Measurements from ENCODE around the gene MVK. TPM values are rescaled to one million over a fixed set of nuclear protein-coding genes. Genes with fewer than 3 reads are reported as not detected.
A peak's percentile ranks its signal among the peaks of the same experiment; 100 is the strongest.

Gene MVK
- total RNA-seq, 1 donor from 2014 or later = 53.6 TPM

- H3K27me3 Mint-ChIP-seq (ENCODE audit: unreplicated experiment) = peaks cover 13% of the 10 kb centered on the region
- DNase-seq = no peak
- TF ChIP-seq, protein P1, sequence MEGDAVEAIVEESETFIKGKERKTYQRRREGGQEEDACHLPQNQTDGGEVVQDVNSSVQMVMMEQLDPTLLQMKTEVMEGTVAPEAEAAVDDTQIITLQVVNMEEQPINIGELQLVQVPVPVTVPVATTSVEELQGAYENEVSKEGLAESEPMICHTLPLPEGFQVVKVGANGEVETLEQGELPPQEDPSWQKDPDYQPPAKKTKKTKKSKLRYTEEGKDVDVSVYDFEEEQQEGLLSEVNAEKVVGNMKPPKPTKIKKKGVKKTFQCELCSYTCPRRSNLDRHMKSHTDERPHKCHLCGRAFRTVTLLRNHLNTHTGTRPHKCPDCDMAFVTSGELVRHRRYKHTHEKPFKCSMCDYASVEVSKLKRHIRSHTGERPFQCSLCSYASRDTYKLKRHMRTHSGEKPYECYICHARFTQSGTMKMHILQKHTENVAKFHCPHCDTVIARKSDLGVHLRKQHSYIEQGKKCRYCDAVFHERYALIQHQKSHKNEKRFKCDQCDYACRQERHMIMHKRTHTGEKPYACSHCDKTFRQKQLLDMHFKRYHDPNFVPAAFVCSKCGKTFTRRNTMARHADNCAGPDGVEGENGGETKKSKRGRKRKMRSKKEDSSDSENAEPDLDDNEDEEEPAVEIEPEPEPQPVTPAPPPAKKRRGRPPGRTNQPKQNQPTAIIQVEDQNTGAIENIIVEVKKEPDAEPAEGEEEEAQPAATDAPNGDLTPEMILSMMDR (IDR thresholded peaks at IDR 0.05; ENCODE audit: partially characterized antibody, unreplicated experiment) = no peak
- no peak overlapping the region for H3K27ac Mint-ChIP-seq (ENCODE audit: unreplicated experiment)
- H3K4me3 Mint-ChIP-seq (ENCODE audit: unreplicated experiment) = no peak overlapping the region
- peaks cover 4% of the 10 kb centered on the region for H3K9me3 Mint-ChIP-seq (ENCODE audit: unreplicated experiment)
- H3K4me1 Mint-ChIP-seq (ENCODE audit: low read depth, unreplicated experiment) = peaks cover 12% of the 10 kb centered on the region
- H3K36me3 Mint-ChIP-seq (ENCODE audit: unreplicated experiment) = no peaks in the 10 kb centered on the region
These were observed 23.3 kb upstream of the MVK start for GRCh38 chr12:109550281-109550680.

GRCh38 chr12:109551108-109551507, 22.5 kb upstream of the MVK start:
- H3K9me3 Mint-ChIP-seq (ENCODE audit: unreplicated experiment) = peaks cover 6% of the 10 kb centered on the region
- no peak overlapping the region for H3K4me3 Mint-ChIP-seq (ENCODE audit: unreplicated experiment)
- H3K27ac Mint-ChIP-seq (ENCODE audit: unreplicated experiment) = no peak overlapping the region
- H3K36me3 Mint-ChIP-seq (ENCODE audit: unreplicated experiment) = no peaks in the 10 kb centered on the region
- TF ChIP-seq, protein P1 (IDR thresholded peaks at IDR 0.05; ENCODE audit: partially characterized antibody, unreplicated experiment) = no peak
- H3K4me1 Mint-ChIP-seq (ENCODE audit: low read depth, unreplicated experiment) = peaks cover 12% of the 10 kb centered on the region
- peaks cover 12% of the 10 kb centered on the region for H3K27me3 Mint-ChIP-seq (ENCODE audit: unreplicated experiment)
- no peak for DNase-seq

DNA sequence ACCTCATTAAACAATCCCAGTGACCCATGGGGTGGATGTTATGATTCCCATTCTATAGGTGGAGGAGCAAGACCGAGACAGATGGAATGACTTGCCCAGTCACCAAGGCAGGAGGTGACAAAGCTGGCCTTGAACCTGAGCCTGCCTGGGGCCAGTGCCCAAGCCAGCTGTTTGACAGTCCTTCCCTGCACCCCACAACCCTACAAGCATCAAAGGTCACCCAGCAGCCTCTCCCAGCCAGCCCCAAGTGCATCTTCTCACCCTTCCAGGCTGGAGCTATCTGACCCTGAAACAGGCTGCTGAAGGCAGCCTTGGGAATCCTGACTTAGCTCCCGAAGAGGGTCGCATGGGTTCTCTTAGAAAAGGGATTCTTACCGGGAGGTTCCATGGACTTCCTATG, 20.6 kb upstream of the MVK start:
- DNase-seq = no peak
- Mint-ChIP-seq H3K36me3 (ENCODE audit: unreplicated experiment) (no peaks in the 10 kb centered on the region), H3K27ac (ENCODE audit: unreplicated experiment) (no peak overlapping the region), H3K4me3 (ENCODE audit: unreplicated experiment) (no peak overlapping the region), H3K27me3 (ENCODE audit: unreplicated experiment) (peaks cover 9% of the 10 kb centered on the region), H3K9me3 (ENCODE audit: unreplicated experiment) (peaks cover 6% of the 10 kb centered on the region), H3K4me1 (ENCODE audit: low read depth, unreplicated experiment) (peaks cover 15% of the 10 kb centered on the region)
- TF ChIP-seq, protein P1 (IDR thresholded peaks at IDR 0.05; ENCODE audit: partially characterized antibody, unreplicated experiment) = no peak

- H3K27ac Mint-ChIP-seq (ENCODE audit: unreplicated experiment) = no peak overlapping the region
- H3K36me3 Mint-ChIP-seq (ENCODE audit: unreplicated experiment) = no peaks in the 10 kb centered on the region
- TF ChIP-seq, protein P1 (IDR thresholded peaks at IDR 0.05; ENCODE audit: partially characterized antibody, unreplicated experiment) = no peak
- H3K9me3 Mint-ChIP-seq (ENCODE audit: unreplicated experiment) = peaks cover 6% of the 10 kb centered on the region
- peaks cover 12% of the 10 kb centered on the region for H3K4me1 Mint-ChIP-seq (ENCODE audit: low read depth, unreplicated experiment)
- no peak overlapping the region for H3K4me3 Mint-ChIP-seq (ENCODE audit: unreplicated experiment)
- DNase-seq = peak; percentile 0
- peaks cover 8% of the 10 kb centered on the region for H3K27me3 Mint-ChIP-seq (ENCODE audit: unreplicated experiment)
These were observed 20.1 kb upstream of the MVK start for GRCh38 chr12:109553483-109553882.

- H3K4me1 Mint-ChIP-seq (ENCODE audit: low read depth, unreplicated experiment) = peaks cover 11% of the 10 kb centered on the region
- H3K9me3 Mint-ChIP-seq (ENCODE audit: unreplicated experiment) = peaks cover 6% of the 10 kb centered on the region
- TF ChIP-seq, protein P1 (IDR thresholded peaks at IDR 0.05; ENCODE audit: partially characterized antibody, unreplicated experiment) = no peak
- no peaks in the 10 kb centered on the region for H3K36me3 Mint-ChIP-seq (ENCODE audit: unreplicated experiment)
- no peak for DNase-seq
- H3K27ac Mint-ChIP-seq (ENCODE audit: unreplicated experiment) = no peak overlapping the region
- no peak overlapping the region for H3K4me3 Mint-ChIP-seq (ENCODE audit: unreplicated experiment)
- peaks cover 7% of the 10 kb centered on the region for H3K27me3 Mint-ChIP-seq (ENCODE audit: unreplicated experiment)
These were observed 19.6 kb upstream of the MVK start for GRCh38 chr12:109553906-109554500.
